Right kidney (tissue), 9 donors: Measurements from ENCODE around the gene IL24.
"Not testable (repeated sequence)": the region's sequence is repeated elsewhere in the genome, so short reads cannot be mapped to it uniquely, and the experiment has no call there.

Source experiments
- DNase-seq: peaks from one replicate; pipeline ENCODE4 v3.0.0-alpha.2; 2016
- long read RNA-seq, 8 donors: transcript quantifications; one replicate each; lab custom pipeline, GENCODE V29; 2026

IL24 gene
- long read RNA-seq, donor 1 = 0 reads
- long read RNA-seq, donor 2 = 0 reads
- long read RNA-seq, donor 3 = 0 reads
- long read RNA-seq, donor 4 = 0 reads
- long read RNA-seq, donor 5 = 0 reads
- long read RNA-seq, donor 6 = 0 reads
- long read RNA-seq, donor 7 = 0 reads
- long read RNA-seq, donor 8 = 0 reads

DNA sequence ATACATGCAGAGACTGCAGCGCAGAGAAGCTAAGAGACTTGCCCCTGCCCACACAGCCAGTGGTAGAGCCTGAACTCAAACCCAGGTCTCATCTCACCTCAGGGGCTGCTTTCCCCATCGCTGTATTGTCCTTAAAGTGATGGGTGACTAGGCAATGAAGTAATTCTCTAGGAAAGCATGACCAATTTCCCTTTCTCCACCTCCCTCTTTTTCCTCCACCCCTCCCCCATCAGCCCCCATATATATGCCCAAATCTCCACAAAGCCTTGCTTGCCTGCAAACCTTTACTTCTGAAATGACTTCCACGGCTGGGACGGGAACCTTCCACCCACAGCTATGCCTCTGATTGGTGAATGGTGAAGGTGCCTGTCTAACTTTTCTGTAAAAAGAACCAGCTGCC is at the start of gene IL24:
Gene IL24, plus strand, starts transcription at position 269 of the 400 bp plus-strand sequence. CDS start 390 bp downstream, outside the sequence.
- DNase-seq = no peak

DNA sequence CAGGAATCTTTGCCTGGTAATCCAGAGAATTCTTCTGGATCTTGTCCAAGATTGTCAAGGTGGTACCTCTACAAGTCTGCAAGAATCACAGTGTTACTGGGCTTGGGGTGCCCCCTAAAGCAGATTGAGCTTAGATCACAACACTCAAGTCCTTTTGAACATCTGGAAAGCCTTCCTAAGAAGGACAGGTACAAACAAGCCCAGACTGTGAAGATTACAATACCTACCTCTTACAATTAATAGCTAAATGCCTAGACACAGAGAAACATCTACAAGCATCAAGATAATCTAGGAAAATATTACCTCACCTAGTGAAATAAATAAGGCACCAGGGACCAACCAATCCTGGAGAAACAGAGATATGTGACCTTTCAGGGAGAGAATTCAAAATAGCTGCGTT is 49.3 kb upstream of the IL24 start:
- no peak for DNase-seq

- no peak for DNase-seq
These were observed 46.8 kb upstream of the IL24 start for GRCh38 chr1:206850401-206850800.

DNA sequence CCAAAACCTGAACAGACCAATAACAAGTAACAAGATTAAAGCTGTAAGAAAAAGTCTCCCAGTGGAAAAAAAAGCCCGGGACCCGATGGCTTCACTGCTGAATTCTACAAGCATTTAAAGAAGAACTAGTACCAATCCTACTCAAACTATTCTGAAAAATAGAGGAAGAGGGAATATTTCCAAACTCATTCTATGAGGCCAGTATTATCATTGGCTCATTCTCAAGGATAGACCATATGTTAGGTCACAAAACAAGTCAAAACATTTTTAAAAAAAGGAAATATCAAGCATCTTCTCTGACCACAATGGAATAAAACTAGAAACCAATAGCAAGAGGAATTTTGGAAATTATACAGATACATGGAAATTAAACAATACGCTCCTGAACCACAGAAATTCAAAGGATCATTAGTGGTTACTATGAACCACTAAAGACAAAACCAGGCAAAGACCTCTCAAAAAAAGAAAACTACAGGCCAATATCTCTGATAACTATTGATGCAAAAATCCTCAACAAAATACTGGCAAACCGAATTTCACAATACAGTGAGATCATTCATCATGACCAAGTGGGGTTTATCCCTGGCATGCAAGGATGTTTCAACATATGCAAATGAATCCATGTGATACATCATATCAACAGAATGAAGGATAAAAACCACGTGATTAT is 45.8 kb upstream of the IL24 start:
- no peak for DNase-seq

DNA sequence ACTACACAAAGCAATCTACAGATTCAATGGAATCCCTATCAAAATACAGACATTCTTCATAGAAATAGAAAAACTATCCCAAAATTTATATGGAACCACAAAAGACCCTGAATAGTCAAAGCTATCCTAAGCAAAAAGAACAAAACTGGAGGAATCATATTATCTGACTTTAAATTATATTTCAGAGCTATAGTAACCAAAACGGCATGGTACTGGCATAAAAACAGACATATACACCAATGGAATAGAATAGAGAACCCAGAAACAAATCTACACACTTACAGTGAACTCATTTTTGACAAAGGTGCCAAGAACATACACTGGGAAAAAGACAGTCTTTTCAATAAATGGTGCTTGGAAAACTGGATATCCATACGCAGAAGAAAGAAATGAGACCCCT is 44.6 kb upstream of the IL24 start:
- not testable (repeated sequence) for DNase-seq

- not testable (repeated sequence) for DNase-seq
These were observed 43.5 kb upstream of the IL24 start for GRCh38 chr1:206853696-206854095.

DNA sequence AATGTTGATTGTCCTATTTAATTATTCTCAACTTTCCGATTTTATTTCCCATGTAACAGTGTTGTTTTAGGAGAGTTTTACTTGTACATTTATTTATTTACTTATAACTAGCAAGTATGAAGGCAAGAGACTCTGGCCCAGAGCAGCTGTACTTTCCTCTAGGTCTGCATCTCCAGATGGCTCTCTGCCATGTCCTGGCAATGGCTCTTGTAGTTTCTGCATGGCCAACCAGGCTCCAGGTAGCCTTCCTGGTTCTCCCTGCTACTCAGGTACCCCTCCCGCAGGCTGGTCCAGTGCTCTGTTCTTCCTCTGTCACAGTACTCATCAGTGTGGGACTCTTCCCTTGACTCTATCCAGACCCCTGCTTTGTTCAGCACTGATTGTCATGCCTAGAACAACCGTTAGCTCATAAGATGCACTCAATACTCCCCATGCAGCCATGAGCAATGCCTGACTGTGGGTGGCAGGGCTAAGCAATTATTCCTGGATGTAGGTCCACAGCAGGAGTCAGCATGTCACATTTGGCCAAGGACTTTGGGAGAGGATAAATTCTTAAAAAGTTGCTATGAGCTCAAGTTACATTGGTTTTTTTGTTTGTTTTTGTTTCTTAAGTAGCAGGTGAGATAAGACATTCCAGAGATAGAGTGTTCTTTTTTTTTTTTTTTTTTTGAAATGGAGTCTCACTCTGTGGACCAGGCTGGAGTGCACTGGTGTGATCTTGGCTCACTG is 42.7 kb upstream of the IL24 start:
- no peak for DNase-seq

DNA sequence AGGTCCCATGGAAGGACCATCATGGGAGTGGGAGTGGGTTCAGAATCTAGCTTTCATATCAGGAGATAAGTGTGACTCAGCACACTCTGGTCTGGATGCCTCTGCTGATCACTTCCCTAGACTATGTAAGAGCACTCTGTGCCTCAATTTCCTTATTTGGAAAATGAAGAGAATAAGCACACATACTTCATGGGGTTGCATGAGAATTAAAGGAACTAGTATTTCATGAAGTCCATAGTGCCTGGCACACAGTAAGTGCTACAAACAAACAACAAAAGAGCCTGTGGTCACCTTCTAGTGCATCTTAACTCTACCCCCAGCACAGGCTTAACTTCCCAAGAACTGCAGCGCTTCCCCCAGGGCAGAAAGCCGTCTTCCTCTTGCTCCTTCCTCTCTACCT is 41.4 kb upstream of the IL24 start:
- DNase-seq = no peak

DNA sequence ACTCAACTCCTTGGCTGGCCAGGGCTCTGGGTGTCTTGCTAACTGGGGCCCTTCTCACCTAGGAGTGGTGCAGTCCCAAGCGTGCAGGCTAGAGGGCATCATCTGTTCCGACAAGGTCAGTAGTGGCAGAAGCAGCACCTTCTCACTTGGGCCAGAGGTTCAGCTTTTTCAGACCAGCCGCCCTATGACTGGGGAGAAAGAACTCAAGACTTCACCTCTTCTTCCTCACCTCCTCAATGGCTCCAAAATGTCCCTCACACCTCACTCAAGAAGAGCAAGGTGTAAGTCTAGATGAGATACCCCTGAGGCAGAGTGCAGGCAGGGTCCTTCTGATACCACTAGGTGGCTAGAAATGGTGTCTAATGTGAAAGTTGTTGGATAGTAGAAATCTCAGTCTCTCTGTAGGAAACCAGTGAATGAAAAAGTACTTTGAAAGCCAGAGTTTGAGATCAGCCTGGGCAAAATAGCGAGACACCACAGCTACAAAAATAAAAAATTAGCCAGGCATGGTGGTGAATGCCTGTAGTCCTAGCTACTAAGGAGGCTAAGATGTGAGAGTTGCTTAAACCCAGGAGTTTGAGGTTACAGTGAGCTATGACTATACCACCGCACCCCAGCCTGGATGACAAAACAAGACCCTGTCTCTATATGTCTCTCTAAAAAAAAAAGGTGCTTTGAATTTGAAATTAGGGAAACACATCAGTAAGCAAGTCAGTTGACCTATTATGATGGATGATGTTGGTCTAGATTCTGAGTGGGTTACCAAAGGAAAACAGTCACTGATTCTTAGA is 40.4 kb upstream of the IL24 start:
- no peak for DNase-seq

DNA sequence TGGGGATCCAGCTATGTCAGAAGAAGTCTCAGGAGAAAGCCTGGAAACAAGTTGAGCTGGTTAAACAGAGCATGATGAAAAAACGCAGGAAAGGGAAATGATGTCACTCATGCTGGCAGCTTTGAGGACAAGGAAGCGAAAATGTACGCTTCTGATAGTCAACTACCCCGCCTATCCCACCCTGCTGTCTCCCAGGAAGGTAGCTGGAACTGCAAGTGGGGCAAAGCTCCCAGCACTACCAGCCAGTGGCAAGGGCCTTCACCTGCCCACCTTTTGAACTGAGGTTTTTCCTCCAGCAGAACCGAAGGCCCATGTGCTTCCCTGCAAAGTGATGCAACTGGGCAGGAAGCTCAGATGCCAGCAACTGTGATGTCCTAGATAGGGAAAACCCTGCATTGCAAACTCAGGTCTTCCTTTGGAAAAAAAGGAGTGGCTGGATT is 38.1 kb upstream of the IL24 start:
- no peak for DNase-seq

DNA sequence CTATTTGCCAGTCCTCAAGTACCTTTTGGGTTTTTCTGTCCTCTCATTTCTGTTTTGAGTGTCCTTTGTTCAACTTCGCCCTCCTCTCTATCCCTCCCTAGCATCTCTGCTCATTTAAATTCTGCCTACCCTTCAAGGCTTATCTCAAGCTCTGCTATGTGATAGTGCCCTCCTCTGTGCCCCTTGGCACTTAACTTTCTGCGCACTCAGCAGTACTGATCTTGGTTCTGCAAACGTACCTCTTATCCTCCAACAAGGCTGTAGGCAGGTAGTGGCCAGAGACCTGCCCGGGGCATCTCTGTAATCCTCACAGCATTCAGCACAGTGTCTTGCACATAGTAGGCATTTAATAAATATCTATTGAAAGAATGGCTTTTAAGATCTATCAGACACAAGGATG is 37.1 kb upstream of the IL24 start:
- no peak for DNase-seq

DNA sequence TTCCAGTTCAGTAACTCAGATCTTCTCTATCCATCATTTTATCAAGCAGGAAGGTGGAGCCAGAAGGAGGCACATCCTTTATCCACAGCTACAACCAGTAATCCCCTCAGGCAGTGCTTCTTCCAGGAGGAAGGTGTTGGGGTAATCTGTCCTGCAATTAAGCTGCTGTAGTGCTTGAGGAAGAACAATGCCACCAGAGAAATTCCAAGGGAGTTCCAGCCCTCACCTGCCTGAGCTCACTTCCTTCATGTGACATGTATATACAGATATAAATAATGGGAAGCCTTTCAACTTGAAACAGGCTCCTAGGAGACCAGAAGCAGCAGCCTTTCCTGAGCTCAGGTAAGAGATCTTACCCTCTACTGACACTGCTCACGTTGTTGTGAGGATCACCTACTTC is 34.0 kb upstream of the IL24 start:
- no peak for DNase-seq

DNA sequence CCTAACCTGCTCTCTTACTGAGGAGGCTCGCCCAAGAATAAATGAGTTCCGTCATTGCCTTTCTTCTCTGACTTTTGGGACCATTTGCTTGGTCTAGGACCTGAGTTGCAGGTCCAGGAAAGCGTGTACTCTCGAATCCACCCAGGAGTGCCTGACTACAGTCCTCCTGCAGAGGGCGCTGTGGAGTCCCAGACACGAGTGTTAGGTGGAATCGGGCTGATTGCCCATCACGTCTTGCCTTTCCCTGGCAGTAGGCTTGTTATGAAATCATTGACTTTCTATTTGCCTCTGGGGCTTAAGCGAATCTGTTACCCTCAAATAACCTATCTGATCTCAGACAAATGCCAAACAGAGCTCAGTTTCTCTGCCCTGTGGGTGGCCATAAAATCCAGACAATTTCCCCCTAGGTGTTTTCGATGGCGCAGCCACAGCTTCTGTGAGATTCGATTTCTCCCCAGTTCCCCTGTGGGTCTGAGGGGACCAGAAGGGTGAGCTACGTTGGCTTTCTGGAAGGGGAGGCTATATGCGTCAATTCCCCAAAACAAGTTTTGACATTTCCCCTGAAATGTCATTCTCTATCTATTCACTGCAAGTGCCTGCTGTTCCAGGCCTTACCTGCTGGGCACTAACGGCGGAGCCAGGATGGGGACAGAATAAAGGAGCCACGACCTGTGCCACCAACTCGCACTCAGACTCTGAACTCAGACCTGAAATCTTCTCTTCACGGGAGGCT is 32.1 kb upstream of the IL24 start, which contains the start of gene IL20:
Gene IL20, plus strand, starts transcription at position 685 of the 733 bp plus-strand sequence. CDS start 230 bp downstream, outside the sequence.
- no peak for DNase-seq

- no peak for DNase-seq
These were observed 31.2 kb upstream of the IL24 start for GRCh38 chr1:206866062-206866461.

GRCh38 chr1:206867239-206867638 is 30.0 kb upstream of the IL24 start:
- no peak for DNase-seq

DNA sequence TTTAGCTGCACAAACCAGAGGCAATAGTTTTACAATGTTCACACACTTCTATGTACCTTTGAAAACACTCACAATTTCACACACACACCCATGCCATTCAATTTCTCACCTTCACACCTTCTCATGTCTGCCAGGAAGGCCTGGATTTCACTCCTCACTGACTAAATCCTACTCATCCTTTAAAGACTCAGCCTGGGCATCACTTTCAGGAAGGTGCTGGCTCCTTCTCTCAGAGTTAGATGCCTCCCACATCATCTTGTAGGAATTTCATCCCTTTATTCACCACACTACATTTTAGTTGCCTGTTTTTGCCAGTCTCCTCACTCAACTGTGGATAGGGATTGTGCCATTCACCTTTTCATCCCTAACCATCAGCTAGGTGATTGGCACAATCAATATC is 29.5 kb upstream of the IL24 start:
- no peak for DNase-seq

GRCh38 chr1:206868264-206868663 is 29.0 kb upstream of the IL24 start:
- DNase-seq = no peak

- DNase-seq = no peak
These were observed 25.1 kb upstream of the IL24 start for GRCh38 chr1:206872139-206872538.

DNA sequence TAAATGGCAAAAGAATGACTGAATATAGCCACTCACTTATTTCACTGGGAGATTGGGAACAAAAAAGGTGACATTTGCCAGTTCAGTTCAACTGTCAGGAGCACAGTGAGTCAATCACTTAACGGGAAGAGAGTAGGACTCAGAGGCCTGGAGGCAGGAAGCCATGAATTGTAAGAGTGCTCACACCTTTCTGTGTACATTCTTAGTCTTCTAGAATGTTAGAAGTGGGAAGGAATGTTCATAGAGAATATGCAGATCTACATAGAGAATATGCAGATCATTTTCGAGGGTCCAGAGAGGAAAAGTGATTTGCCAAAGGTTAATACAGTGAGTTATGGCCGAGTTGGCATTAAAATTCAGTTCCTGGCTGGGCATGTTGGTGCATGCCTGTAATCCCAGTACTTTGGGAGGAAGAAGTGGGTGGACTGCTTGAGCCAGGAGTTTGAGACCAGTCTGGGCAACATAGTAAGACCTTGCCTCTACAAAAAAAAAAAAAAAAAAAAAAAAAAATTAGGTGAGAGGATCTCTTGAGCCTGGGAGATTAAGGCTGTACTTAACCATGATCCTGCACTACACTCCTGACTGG is 23.5 kb upstream of the IL24 start:
- DNase-seq = no peak

GRCh38 chr1:206875752-206876377 is 21.4 kb upstream of the IL24 start:
- DNase-seq = no peak

GRCh38 chr1:206878456-206878855 is 18.8 kb upstream of the IL24 start:
- no peak for DNase-seq
